Measurements from ENCODE around the gene ALOX5AP. TPM values are rescaled to one million over a fixed set of nuclear protein-coding genes. Genes with fewer than 3 reads are reported as not detected.

ALOX5AP gene
- total RNA-seq, 1 donor from 2014 or later = not detected

DNA sequence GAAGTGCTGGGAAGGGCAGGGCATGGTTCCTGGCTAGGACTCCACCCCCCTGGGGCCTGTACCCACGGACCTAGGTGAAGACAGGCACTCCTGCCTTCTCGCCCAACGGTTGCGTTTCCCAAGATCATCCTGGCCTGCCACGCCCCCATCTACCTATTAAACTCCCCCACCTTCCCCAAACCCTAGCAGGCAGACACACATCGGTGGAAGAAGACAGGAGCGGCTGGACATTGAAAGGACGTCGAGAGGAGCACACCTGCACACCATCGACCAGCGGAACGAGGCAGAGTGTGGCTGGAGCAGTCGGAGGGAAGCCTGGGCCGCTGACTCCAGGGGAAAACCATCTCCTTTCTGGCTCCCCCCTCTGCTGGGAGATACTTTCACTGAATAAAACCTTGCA, 45.6 kb upstream of the ALOX5AP start:
- Mint-ChIP-seq H3K36me3 (no peaks in the 10 kb centered on the region), H3K27ac (no peak overlapping the region), H3K9me3 (peaks cover 4% of the 10 kb centered on the region), H3K4me1 (peaks cover 15% of the 10 kb centered on the region), H3K4me3 (no peak overlapping the region), H3K27me3 (ENCODE audit: insufficient read depth, low read depth) (peaks cover 8% of the 10 kb centered on the region)
- Histone ChIP-seq H3K9ac (no peak overlapping the region), H3K4me2 (no peak overlapping the region), H3K4me3 (no peak overlapping the region), H3K36me3 (no peaks in the 10 kb centered on the region), H3K4me1 (no peaks in the 10 kb centered on the region), H3F3A (ENCODE audit: low read depth) (no peaks in the 10 kb centered on the region), H3K79me2 (ENCODE audit: low read depth) (no peaks in the 10 kb centered on the region), H3K27ac (no peak overlapping the region), H3K27me3 (no peaks in the 10 kb centered on the region), H3K9me3 (ENCODE audit: low read depth) (no peaks in the 10 kb centered on the region), H2AFZ (replicated peaks) (no peak overlapping the region), H4K20me1 (ENCODE audit: low read depth) (no peaks in the 10 kb centered on the region)
- TF ChIP-seq EZH2 (IDR thresholded peaks at IDR 0.05) = no peak
- TF ChIP-seq, protein P1, sequence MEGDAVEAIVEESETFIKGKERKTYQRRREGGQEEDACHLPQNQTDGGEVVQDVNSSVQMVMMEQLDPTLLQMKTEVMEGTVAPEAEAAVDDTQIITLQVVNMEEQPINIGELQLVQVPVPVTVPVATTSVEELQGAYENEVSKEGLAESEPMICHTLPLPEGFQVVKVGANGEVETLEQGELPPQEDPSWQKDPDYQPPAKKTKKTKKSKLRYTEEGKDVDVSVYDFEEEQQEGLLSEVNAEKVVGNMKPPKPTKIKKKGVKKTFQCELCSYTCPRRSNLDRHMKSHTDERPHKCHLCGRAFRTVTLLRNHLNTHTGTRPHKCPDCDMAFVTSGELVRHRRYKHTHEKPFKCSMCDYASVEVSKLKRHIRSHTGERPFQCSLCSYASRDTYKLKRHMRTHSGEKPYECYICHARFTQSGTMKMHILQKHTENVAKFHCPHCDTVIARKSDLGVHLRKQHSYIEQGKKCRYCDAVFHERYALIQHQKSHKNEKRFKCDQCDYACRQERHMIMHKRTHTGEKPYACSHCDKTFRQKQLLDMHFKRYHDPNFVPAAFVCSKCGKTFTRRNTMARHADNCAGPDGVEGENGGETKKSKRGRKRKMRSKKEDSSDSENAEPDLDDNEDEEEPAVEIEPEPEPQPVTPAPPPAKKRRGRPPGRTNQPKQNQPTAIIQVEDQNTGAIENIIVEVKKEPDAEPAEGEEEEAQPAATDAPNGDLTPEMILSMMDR (IDR thresholded peaks at IDR 0.05) = no peak
- TF ChIP-seq EZH2phosphoT487 (IDR thresholded peaks at IDR 0.05) = no peak
- DNase-seq (ENCODE audit: low spot score) = no peak

DNA sequence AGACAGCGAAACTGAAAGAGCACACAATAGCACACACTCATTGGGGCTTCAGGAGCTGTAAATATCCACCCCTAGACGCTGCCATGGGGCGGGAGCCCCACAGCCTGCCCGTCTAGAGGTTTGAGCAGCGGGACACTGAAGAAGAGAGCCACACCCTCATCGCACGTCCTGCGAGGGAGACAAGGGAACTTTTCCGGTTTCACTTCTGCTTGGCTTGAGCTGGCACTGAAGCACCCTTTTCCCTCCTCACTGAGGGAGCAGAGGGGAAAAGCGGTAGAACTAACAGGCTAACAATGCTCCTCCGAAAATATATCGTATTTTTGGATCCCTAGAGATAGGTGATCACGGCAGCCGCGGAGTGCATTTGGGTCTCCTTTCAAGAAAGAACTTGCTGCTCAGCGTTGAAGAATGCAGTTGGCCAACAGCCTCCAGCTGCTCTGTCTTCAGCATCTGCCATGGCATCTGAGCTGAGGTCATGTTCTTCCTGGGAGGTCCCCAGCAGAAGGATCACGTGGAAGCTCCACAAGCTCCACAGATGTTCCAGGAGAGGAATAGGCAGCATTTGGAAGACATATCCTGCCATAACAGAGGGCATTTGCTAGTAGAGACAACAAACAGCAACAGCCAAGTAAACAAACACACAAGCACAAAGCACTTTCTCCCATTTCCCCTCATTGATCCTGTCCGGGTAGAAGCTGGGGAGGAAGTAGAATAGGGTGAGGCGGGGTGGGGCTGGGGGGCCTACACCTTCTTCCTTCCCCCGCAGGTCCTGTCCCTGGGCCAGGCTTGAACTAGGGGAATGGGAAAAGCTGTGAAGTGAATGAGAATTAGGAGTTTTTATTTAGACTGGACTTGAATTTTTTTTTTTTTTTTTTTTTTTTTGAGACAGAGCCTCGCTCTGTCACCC, 44.8 kb upstream of the ALOX5AP start:
- H3K4me1 Mint-ChIP-seq = peaks cover 14% of the 10 kb centered on the region
- Histone ChIP-seq H3K9ac (no peak overlapping the region), H4K20me1 (ENCODE audit: low read depth) (no peaks in the 10 kb centered on the region), H3K27me3 (no peaks in the 10 kb centered on the region), H3K4me2 (no peak overlapping the region), H3K79me2 (ENCODE audit: low read depth) (no peaks in the 10 kb centered on the region), H2AFZ (replicated peaks) (no peak overlapping the region), H3K36me3 (no peaks in the 10 kb centered on the region), H3K27ac (no peak overlapping the region), H3K4me1 (no peaks in the 10 kb centered on the region), H3F3A (ENCODE audit: low read depth) (no peaks in the 10 kb centered on the region), H3K9me3 (ENCODE audit: low read depth) (no peaks in the 10 kb centered on the region), H3K4me3 (no peak overlapping the region)
- no peaks in the 10 kb centered on the region for H3K36me3 Mint-ChIP-seq
- no peak for DNase-seq (ENCODE audit: low spot score)
- TF ChIP-seq EZH2 (IDR thresholded peaks at IDR 0.05) = no peak
- no peak overlapping the region for H3K4me3 Mint-ChIP-seq
- H3K9me3 Mint-ChIP-seq = peaks cover 4% of the 10 kb centered on the region
- peak overlapping the region; percentile 72 for H3K27ac Mint-ChIP-seq
- peaks cover 5% of the 10 kb centered on the region for H3K27me3 Mint-ChIP-seq (ENCODE audit: insufficient read depth, low read depth)

DNA sequence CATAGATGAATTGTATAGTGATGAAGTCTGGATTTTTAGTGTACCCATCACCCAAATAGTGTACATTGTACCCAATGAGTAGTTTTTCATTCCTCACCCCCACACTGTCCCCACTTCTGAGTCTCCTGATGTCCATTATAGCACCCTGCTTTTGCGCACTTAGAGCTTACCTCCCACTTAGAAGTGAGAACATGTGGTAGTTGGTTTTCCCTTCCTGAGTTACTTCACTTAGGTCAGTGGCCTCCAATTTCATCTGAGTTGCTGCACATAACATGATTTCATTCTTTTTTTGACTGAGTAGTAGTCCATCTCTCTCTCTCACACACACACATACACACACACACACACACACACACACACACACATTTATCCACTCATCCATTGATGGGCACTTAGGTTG, 43.2 kb upstream of the ALOX5AP start:
- no peaks in the 10 kb centered on the region for H3K79me2 ChIP-seq (ENCODE audit: low read depth)
- no peak overlapping the region for H3K4me2 ChIP-seq
- H2AFZ ChIP-seq (replicated peaks) = no peak overlapping the region
- no peaks in the 10 kb centered on the region for H3K36me3 ChIP-seq
- Mint-ChIP-seq H3K4me3 (no peak overlapping the region), H3K27ac (no peak overlapping the region), H3K9me3 (peaks cover 4% of the 10 kb centered on the region), H3K36me3 (no peaks in the 10 kb centered on the region), H3K4me1 (peaks cover 19% of the 10 kb centered on the region), H3K27me3 (ENCODE audit: insufficient read depth, low read depth) (peaks cover 7% of the 10 kb centered on the region)
- H3K4me1 ChIP-seq = no peaks in the 10 kb centered on the region
- no peaks in the 10 kb centered on the region for H3K9me3 ChIP-seq (ENCODE audit: low read depth)
- no peak for DNase-seq (ENCODE audit: low spot score)
- H3K27ac ChIP-seq = no peak overlapping the region
- no peaks in the 10 kb centered on the region for H3K27me3 ChIP-seq
- no peak overlapping the region for H3K9ac ChIP-seq
- H4K20me1 ChIP-seq (ENCODE audit: low read depth) = no peaks in the 10 kb centered on the region
- H3F3A ChIP-seq (ENCODE audit: low read depth) = no peaks in the 10 kb centered on the region
- TF ChIP-seq, protein P1 (IDR thresholded peaks at IDR 0.05) = no peak
- no peak for TF ChIP-seq EZH2 (IDR thresholded peaks at IDR 0.05)
- TF ChIP-seq EZH2phosphoT487 (IDR thresholded peaks at IDR 0.05) = no peak
- H3K4me3 ChIP-seq = no peak overlapping the region
